Measurements from ENCODE around the gene GMDS. TPM values are rescaled to one million over a fixed set of nuclear protein-coding genes. Genes with fewer than 3 reads are reported as not detected.

The GMDS gene
- total RNA-seq = 44.5 and 53.4 TPM in 2 replicates

- Mint-ChIP-seq H3K9me3 (no peaks in the 10 kb centered on the region), H3K27ac (peak within 1 kb of the TSS; percentile 89), H3K4me3 (peak within 1 kb of the TSS; percentile 92), H3K27me3 (ENCODE audit: insufficient read depth) (no peaks in the 10 kb centered on the region), H3K36me3 (ENCODE audit: low read depth) (peaks cover 24% of the 10 kb centered on the region), H3K4me1 (ENCODE audit: low read depth) (peaks cover 76% of the 10 kb centered on the region)
- intact Hi-C loops (cut with micrococcal nuclease) = loop anchor here (1.0 to 10.0 kb wide), 5 partner anchors 58 to 750 kb away; partner anchors contain the start of genes NQO2, SERPINB1 and WRNIP1
- DNase-seq (ENCODE audit: low spot score) = peak; percentile 82
Observed at GRCh38 chr6:2245103-2245876, at the start of gene GMDS. Gene GMDS (minus strand): TSS chr6:2245605.

- H3K36me3 Mint-ChIP-seq (ENCODE audit: low read depth) = peaks cover 13% of the 10 kb centered on the region
- DNase-seq (ENCODE audit: low spot score) = no peak
- H3K4me1 Mint-ChIP-seq (ENCODE audit: low read depth) = no peaks in the 10 kb centered on the region
- intact Hi-C loops (cut with micrococcal nuclease) = no loop called here
- no peak overlapping the region for H3K27ac Mint-ChIP-seq
- no peak overlapping the region for H3K4me3 Mint-ChIP-seq
- peaks cover 74% of the 10 kb centered on the region for H3K9me3 Mint-ChIP-seq
- H3K27me3 Mint-ChIP-seq (ENCODE audit: insufficient read depth) = no peaks in the 10 kb centered on the region
Observed at GRCh38 chr6:2285510-2285909, 40.1 kb upstream of the GMDS start.

GRCh38 chr6:2275892-2276242 is 30.5 kb upstream of the GMDS start:
- H3K36me3 Mint-ChIP-seq (ENCODE audit: low read depth) = peaks cover 16% of the 10 kb centered on the region

GRCh38 chr6:2274981-2275891 is 29.8 kb upstream of the GMDS start:
- peaks cover 16% of the 10 kb centered on the region for H3K9me3 Mint-ChIP-seq
- H3K4me1 Mint-ChIP-seq (ENCODE audit: low read depth) = no peaks in the 10 kb centered on the region
- H3K36me3 Mint-ChIP-seq (ENCODE audit: low read depth) = peaks cover 14% of the 10 kb centered on the region
- H3K27ac Mint-ChIP-seq = no peak overlapping the region
- H3K4me3 Mint-ChIP-seq = no peak overlapping the region
- DNase-seq (ENCODE audit: low spot score) = no peak
- intact Hi-C loops (cut with micrococcal nuclease) = no loop called here
- H3K27me3 Mint-ChIP-seq (ENCODE audit: insufficient read depth) = no peaks in the 10 kb centered on the region

More at GRCh38 chr6:2275892-2276242, 30.5 kb upstream of the GMDS start:
- H3K9me3 Mint-ChIP-seq = peaks cover 21% of the 10 kb centered on the region
- no peak overlapping the region for H3K4me3 Mint-ChIP-seq
- no peak overlapping the region for H3K27ac Mint-ChIP-seq
- no peaks in the 10 kb centered on the region for H3K4me1 Mint-ChIP-seq (ENCODE audit: low read depth)
- no peaks in the 10 kb centered on the region for H3K27me3 Mint-ChIP-seq (ENCODE audit: insufficient read depth)
- intact Hi-C loops (cut with micrococcal nuclease) = no loop called here
- DNase-seq (ENCODE audit: low spot score) = no peak

- Mint-ChIP-seq H3K9me3 (no peaks in the 10 kb centered on the region), H3K4me1 (ENCODE audit: low read depth) (no peaks in the 10 kb centered on the region), H3K27me3 (ENCODE audit: insufficient read depth) (no peaks in the 10 kb centered on the region), H3K27ac (no peak overlapping the region), H3K4me3 (no peak overlapping the region), H3K36me3 (ENCODE audit: low read depth) (peaks cover 15% of the 10 kb centered on the region)
- DNase-seq (ENCODE audit: low spot score) = no peak
- intact Hi-C loops (cut with micrococcal nuclease) = no loop called here
Observed at GRCh38 chr6:2272696-2273095, 27.3 kb upstream of the GMDS start.

GRCh38 chr6:2270054-2270453 is 24.6 kb upstream of the GMDS start:
- no peaks in the 10 kb centered on the region for H3K9me3 Mint-ChIP-seq
- no peak overlapping the region for H3K4me3 Mint-ChIP-seq
- intact Hi-C loops (cut with micrococcal nuclease) = no loop called here
- H3K27me3 Mint-ChIP-seq (ENCODE audit: insufficient read depth) = no peaks in the 10 kb centered on the region
- H3K4me1 Mint-ChIP-seq (ENCODE audit: low read depth) = no peaks in the 10 kb centered on the region
- H3K36me3 Mint-ChIP-seq (ENCODE audit: low read depth) = peaks cover 17% of the 10 kb centered on the region
- DNase-seq (ENCODE audit: low spot score) = no peak
- no peak overlapping the region for H3K27ac Mint-ChIP-seq

GRCh38 chr6:2266841-2267240 is 21.4 kb upstream of the GMDS start:
- DNase-seq (ENCODE audit: low spot score) = no peak
- no peaks in the 10 kb centered on the region for H3K9me3 Mint-ChIP-seq
- no peaks in the 10 kb centered on the region for H3K4me1 Mint-ChIP-seq (ENCODE audit: low read depth)
- no peak overlapping the region for H3K27ac Mint-ChIP-seq
- H3K36me3 Mint-ChIP-seq (ENCODE audit: low read depth) = peaks cover 11% of the 10 kb centered on the region
- H3K27me3 Mint-ChIP-seq (ENCODE audit: insufficient read depth) = peaks cover 2% of the 10 kb centered on the region
- no peak overlapping the region for H3K4me3 Mint-ChIP-seq
- intact Hi-C loops (cut with micrococcal nuclease) = no loop called here

GRCh38 chr6:2266031-2266795 is 20.8 kb upstream of the GMDS start:
- H3K27ac Mint-ChIP-seq = no peak overlapping the region
- no peak overlapping the region for H3K4me3 Mint-ChIP-seq
- H3K36me3 Mint-ChIP-seq (ENCODE audit: low read depth) = peaks cover 11% of the 10 kb centered on the region
- intact Hi-C loops (cut with micrococcal nuclease) = no loop called here
- no peaks in the 10 kb centered on the region for H3K9me3 Mint-ChIP-seq
- no peak for DNase-seq (ENCODE audit: low spot score)
- peaks cover 2% of the 10 kb centered on the region for H3K27me3 Mint-ChIP-seq (ENCODE audit: insufficient read depth)
- no peaks in the 10 kb centered on the region for H3K4me1 Mint-ChIP-seq (ENCODE audit: low read depth)

- Mint-ChIP-seq H3K4me3 (no peak overlapping the region), H3K9me3 (no peaks in the 10 kb centered on the region)
Observed at GRCh38 chr6:2264932-2265331, 19.5 kb upstream of the GMDS start.

GRCh38 chr6:2263896-2264295 is 18.5 kb upstream of the GMDS start:
- no peak for DNase-seq (ENCODE audit: low spot score)
- Mint-ChIP-seq H3K27ac (no peak overlapping the region), H3K27me3 (ENCODE audit: insufficient read depth) (peaks cover 2% of the 10 kb centered on the region), H3K4me3 (no peak overlapping the region), H3K4me1 (ENCODE audit: low read depth) (no peaks in the 10 kb centered on the region), H3K36me3 (ENCODE audit: low read depth) (peaks cover 13% of the 10 kb centered on the region), H3K9me3 (no peaks in the 10 kb centered on the region)
- intact Hi-C loops (cut with micrococcal nuclease) = no loop called here

More at GRCh38 chr6:2264932-2265331, 19.5 kb upstream of the GMDS start:
- no peaks in the 10 kb centered on the region for H3K4me1 Mint-ChIP-seq (ENCODE audit: low read depth)
- no peak for DNase-seq (ENCODE audit: low spot score)
- peaks cover 2% of the 10 kb centered on the region for H3K27me3 Mint-ChIP-seq (ENCODE audit: insufficient read depth)
- H3K36me3 Mint-ChIP-seq (ENCODE audit: low read depth) = peaks cover 12% of the 10 kb centered on the region
- intact Hi-C loops (cut with micrococcal nuclease) = no loop called here
- H3K27ac Mint-ChIP-seq = no peak overlapping the region

- intact Hi-C loops (cut with micrococcal nuclease) = no loop called here
- H3K27ac Mint-ChIP-seq = no peak overlapping the region
- peaks cover 2% of the 10 kb centered on the region for H3K27me3 Mint-ChIP-seq (ENCODE audit: insufficient read depth)
- H3K36me3 Mint-ChIP-seq (ENCODE audit: low read depth) = peaks cover 19% of the 10 kb centered on the region
- H3K9me3 Mint-ChIP-seq = peaks cover 11% of the 10 kb centered on the region
- no peaks in the 10 kb centered on the region for H3K4me1 Mint-ChIP-seq (ENCODE audit: low read depth)
- DNase-seq (ENCODE audit: low spot score) = no peak
- no peak overlapping the region for H3K4me3 Mint-ChIP-seq
Observed at GRCh38 chr6:2259574-2259973, 14.2 kb upstream of the GMDS start.

- Mint-ChIP-seq H3K36me3 (ENCODE audit: low read depth) (peaks cover 17% of the 10 kb centered on the region), H3K27me3 (ENCODE audit: insufficient read depth) (peaks cover 2% of the 10 kb centered on the region), H3K27ac (no peak overlapping the region), H3K4me1 (ENCODE audit: low read depth) (no peaks in the 10 kb centered on the region), H3K4me3 (no peak overlapping the region), H3K9me3 (peaks cover 13% of the 10 kb centered on the region)
- intact Hi-C loops (cut with micrococcal nuclease) = no loop called here
- no peak for DNase-seq (ENCODE audit: low spot score)
Observed at GRCh38 chr6:2259002-2259494, 13.6 kb upstream of the GMDS start.

Measured in activated T-helper 1 cell treated with anti-CD3 and anti-CD28 coated beads, Interleukin-12 subunit alpha, Interleukin-12 subunit beta, Interleukin-2, Interleukin-4 antibody, amounts not matched to agents 30 ng/mL and 10 ng/mL and 1 ng/mL, durations not matched to agents 14 hours and 24 hours and 36 hours (primary cell).